ENCODE results near the gene HOXC10. TPM values are rescaled to one million over a fixed set of nuclear protein-coding genes. Genes with fewer than 3 reads are reported as not detected.
A peak's percentile ranks its signal among the peaks of the same experiment; 100 is the strongest.

HOXC10 gene
- total and polyA plus RNA-seq, 2 donors (not counting 1 experiment from before 2014, with no cell fraction given), result not detected

DNA sequence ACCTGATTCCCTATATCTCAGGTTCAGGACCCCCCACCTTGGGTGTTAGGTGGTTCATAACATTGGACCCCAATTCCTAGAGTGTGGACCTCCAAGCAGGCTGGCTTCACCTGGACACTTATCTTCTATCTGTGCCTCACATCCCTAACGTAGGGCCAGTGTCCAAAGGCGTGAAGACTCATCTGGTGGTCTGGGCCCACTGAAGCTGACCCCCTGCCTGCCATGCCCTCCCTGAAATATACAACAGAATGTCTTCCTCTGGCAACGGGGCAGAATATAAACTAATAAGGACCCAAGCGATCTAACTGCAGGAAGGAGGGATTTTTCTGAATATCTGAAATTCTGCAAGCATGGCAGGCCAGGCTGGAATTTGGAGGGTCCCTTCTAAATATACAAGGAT lies 40.7 kb upstream of the HOXC10 start:
- ChIA-PET POLR2A (no interaction called here), CTCF (no interaction called here)
- Histone ChIP-seq H3K27ac (ENCODE audit: low read length in 2 of 2) (no peak overlapping the region), H3K9me3 (ENCODE audit: control extremely low read depth in 1 of 3, control insufficient read depth in 2 of 3, insufficient read depth in 1 of 3, low read length in 2 of 3) (peaks cover 0 to 27% (median 1%) of the 10 kb centered on the region in 3 donors), H3K4me3 (ENCODE audit: control extremely low read depth in 1 of 5, extremely low read depth in 1 of 5, insufficient read depth in 1 of 5, low read depth in 2 of 5, low read length in 4 of 5) (no peak overlapping the region), H2AFZ (ENCODE audit: insufficient read depth, low read depth, low read length, poor library complexity, severe bottlenecking) (no peak overlapping the region), H3K4me1 (ENCODE audit: control insufficient read depth in 2 of 2, insufficient read depth in 2 of 2, low read length in 2 of 2) (peaks cover 0 to 8% of the 10 kb centered on the region in 2 donors), H3K4me2 (replicated peaks; ENCODE audit: low read depth, low read length, poor library complexity, severe bottlenecking) (no peak overlapping the region), H3K36me3 (replicated peaks in 1 of 2; ENCODE audit: control extremely low read depth in 1 of 2, control insufficient read depth in 1 of 2, extremely low read depth in 1 of 2, insufficient read depth in 2 of 2, low read length in 1 of 2) (no peaks in the 10 kb centered on the region), H3K9ac (ENCODE audit: low read length) (no peak overlapping the region), H4K20me1 (ENCODE audit: control insufficient read depth, insufficient read depth, low read length, poor library complexity, severe bottlenecking) (no peaks in the 10 kb centered on the region), H3K79me2 (ENCODE audit: control insufficient read depth, insufficient read depth, low read length) (no peaks in the 10 kb centered on the region), H3K27me3 (replicated peaks in 1 of 4; ENCODE audit: control extremely low read depth in 1 of 4, control insufficient read depth in 3 of 4, insufficient read depth in 4 of 4, low read length in 3 of 4) (peaks cover 0 to 92% (median 79%) of the 10 kb centered on the region in 4 experiments)
- no peaks in the 10 kb centered on the region for H3K9me3 Mint-ChIP-seq (ENCODE audit: insufficient read depth)
- 28% methylated on average over 2 of the region's 4 CpGs for WGBS (ENCODE audit: insufficient coverage)
- ATAC-seq (ENCODE audit: low read depth) (no peak), DNase-seq (no peak)
- H3K4me3 Mint-ChIP-seq, result no peak overlapping the region
- intact Hi-C loops (cut with micrococcal nuclease), result loop anchor here (5.0 kb wide), 1 partner anchor 43 kb away; the partner anchor contains the start of gene HOXC10
- H3K27ac Mint-ChIP-seq, result no peak overlapping the region
- no peaks in the 10 kb centered on the region for H3K4me1 Mint-ChIP-seq
- H3K27me3 Mint-ChIP-seq, result peaks cover 82% of the 10 kb centered on the region
- TF ChIP-seq, protein P1, sequence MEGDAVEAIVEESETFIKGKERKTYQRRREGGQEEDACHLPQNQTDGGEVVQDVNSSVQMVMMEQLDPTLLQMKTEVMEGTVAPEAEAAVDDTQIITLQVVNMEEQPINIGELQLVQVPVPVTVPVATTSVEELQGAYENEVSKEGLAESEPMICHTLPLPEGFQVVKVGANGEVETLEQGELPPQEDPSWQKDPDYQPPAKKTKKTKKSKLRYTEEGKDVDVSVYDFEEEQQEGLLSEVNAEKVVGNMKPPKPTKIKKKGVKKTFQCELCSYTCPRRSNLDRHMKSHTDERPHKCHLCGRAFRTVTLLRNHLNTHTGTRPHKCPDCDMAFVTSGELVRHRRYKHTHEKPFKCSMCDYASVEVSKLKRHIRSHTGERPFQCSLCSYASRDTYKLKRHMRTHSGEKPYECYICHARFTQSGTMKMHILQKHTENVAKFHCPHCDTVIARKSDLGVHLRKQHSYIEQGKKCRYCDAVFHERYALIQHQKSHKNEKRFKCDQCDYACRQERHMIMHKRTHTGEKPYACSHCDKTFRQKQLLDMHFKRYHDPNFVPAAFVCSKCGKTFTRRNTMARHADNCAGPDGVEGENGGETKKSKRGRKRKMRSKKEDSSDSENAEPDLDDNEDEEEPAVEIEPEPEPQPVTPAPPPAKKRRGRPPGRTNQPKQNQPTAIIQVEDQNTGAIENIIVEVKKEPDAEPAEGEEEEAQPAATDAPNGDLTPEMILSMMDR (IDR thresholded peaks at IDR 0.05), result no peak
- TF ChIP-seq EZH2 (IDR thresholded peaks at IDR 0.05; ENCODE audit: borderline replicate concordance, insufficient read depth, low read depth, low read length, poor library complexity, severe bottlenecking), result no peak

DNA sequence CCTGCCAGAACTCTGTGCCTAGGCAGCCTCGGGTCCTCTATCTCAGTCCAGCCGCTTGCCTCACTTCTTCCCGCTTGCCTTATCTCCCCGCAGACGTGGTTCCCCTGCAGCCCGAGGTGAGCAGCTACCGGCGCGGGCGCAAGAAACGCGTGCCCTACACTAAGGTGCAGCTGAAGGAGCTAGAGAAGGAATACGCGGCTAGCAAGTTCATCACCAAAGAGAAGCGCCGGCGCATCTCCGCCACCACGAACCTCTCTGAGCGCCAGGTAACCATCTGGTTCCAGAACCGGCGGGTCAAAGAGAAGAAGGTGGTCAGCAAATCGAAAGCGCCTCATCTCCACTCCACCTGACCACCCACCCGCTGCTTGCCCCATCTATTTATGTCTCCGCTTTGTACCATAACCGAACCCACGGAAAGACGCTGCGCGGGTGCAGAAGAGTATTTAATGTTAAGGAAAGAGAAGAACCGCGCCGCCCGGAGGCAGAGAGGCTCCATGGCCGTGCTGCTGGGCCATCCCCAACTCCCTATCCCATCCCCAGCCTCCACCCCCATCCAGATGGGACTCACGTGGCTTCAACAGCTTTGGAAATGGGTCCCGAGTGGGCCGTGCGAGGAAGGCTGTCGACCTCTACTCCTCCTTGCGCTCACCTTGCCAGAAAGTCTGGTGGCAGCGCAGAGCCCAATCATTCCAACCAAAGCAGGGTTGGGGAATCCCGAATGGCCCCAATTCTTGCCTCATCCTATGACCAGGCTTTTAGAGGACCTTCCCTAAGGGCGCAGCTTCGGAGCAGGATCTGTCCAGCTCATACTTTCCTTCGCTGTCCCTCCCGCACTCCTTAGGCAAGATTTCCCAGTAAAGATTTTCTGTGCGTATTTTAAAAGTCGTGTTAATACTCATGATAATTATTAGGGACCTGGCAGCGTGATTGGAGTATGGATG lies 39.8 kb upstream of the HOXC10 start:
- TF ChIP-seq, protein P1 (IDR thresholded peaks at IDR 0.05), result no peak
- no peak for TF ChIP-seq EZH2 (IDR thresholded peaks at IDR 0.05; ENCODE audit: borderline replicate concordance, insufficient read depth, low read depth, low read length, poor library complexity, severe bottlenecking)
- Mint-ChIP-seq H3K27ac (no peak overlapping the region), H3K27me3 (peaks cover 82% of the 10 kb centered on the region), H3K4me1 (no peaks in the 10 kb centered on the region), H3K4me3 (no peak overlapping the region), H3K9me3 (ENCODE audit: insufficient read depth) (no peaks in the 10 kb centered on the region)
- POLR2A ChIA-PET, result interaction anchor here (0.6 kb wide), 1 partner anchor 87 kb away, joined by 4 read pairs; no protein-coding TSS in a partner anchor
- Histone ChIP-seq H3K27me3 (replicated peaks in 1 of 4; ENCODE audit: control extremely low read depth in 1 of 4, control insufficient read depth in 3 of 4, insufficient read depth in 4 of 4, low read length in 3 of 4) (peaks cover 0 to 96% (median 77%) of the 10 kb centered on the region in 4 experiments), H2AFZ (ENCODE audit: insufficient read depth, low read depth, low read length, poor library complexity, severe bottlenecking) (no peak overlapping the region), H3K9ac (ENCODE audit: low read length) (no peak overlapping the region), H3K79me2 (ENCODE audit: control insufficient read depth, insufficient read depth, low read length) (no peaks in the 10 kb centered on the region), H3K36me3 (replicated peaks in 1 of 2; ENCODE audit: control extremely low read depth in 1 of 2, control insufficient read depth in 1 of 2, extremely low read depth in 1 of 2, insufficient read depth in 2 of 2, low read length in 1 of 2) (no peaks in the 10 kb centered on the region), H4K20me1 (ENCODE audit: control insufficient read depth, insufficient read depth, low read length, poor library complexity, severe bottlenecking) (no peaks in the 10 kb centered on the region), H3K9me3 (ENCODE audit: control extremely low read depth in 1 of 3, control insufficient read depth in 2 of 3, insufficient read depth in 1 of 3, low read length in 2 of 3) (peaks cover 0 to 30% (median 1%) of the 10 kb centered on the region in 3 donors), H3K4me2 (replicated peaks; ENCODE audit: low read depth, low read length, poor library complexity, severe bottlenecking) (no peak overlapping the region), H3K4me1 (ENCODE audit: control insufficient read depth in 2 of 2, insufficient read depth in 2 of 2, low read length in 2 of 2) (peaks cover 0 to 13% of the 10 kb centered on the region in 2 donors), H3K27ac (ENCODE audit: low read length in 2 of 2) (no peak overlapping the region), H3K4me3 (ENCODE audit: control extremely low read depth in 1 of 5, extremely low read depth in 1 of 5, insufficient read depth in 1 of 5, low read depth in 2 of 5, low read length in 4 of 5) (no peak overlapping the region)
- intact Hi-C loops (cut with micrococcal nuclease), result loop anchor here (5.0 kb wide), 1 partner anchor 42 kb away; the partner anchor contains the start of gene HOXC10
- DNase-seq, result peak; percentile 31
- CTCF ChIA-PET, result no interaction called here
- WGBS (ENCODE audit: insufficient coverage), result 7% methylated on average over 33 of the region's 51 CpGs
- no peak for ATAC-seq (ENCODE audit: low read depth)
